ENCODE data around the gene CSNK1E. TPM values are rescaled to one million over a fixed set of nuclear protein-coding genes. Genes with fewer than 3 reads are reported as not detected.

The CSNK1E gene
- total and polyA plus RNA-seq, 9 of the 15 experiments (the other 6 are each of a cell fraction or from before 2014, with no cell fraction given): 2.7 to 70.0 (median 41.3) TPM

- Histone ChIP-seq H3K9me1 (ENCODE audit: control insufficient read depth, insufficient read depth, low read length) (no peaks in the 10 kb centered on the region), H3K9ac (ENCODE audit: insufficient read depth in 1 of 2, low read depth in 2 of 2, low read length in 2 of 2) (no peak overlapping the region), H2AFZ (ENCODE audit: low read depth, low read length) (no peak overlapping the region), H3K4me1 (replicated peaks in 1 of 2; ENCODE audit: control insufficient read depth in 2 of 2, insufficient read depth in 2 of 2, low read length in 2 of 2) (peaks cover 0 to 3% of the 10 kb centered on the region in 2 experiments; a peak in 2 of 5 replicates), H3K79me2 (ENCODE audit: control insufficient read depth, insufficient read depth, low read length) (peaks cover 2% of the 10 kb centered on the region; the same call in 1 of the 3 replicates), H3K4me3 (no peak overlapping the region), H3K4me2 (ENCODE audit: insufficient read depth, low read length) (no peak overlapping the region), H3K27ac (ENCODE audit: extremely low read depth, low read depth, low read length) (no peak overlapping the region), H4K20me1 (replicated peaks; ENCODE audit: control insufficient read depth, insufficient read depth, low read length) (no peaks in the 10 kb centered on the region), H3K27me3 (ENCODE audit: control insufficient read depth in 2 of 2, insufficient read depth in 2 of 2, low read length in 2 of 2) (no peaks in the 10 kb centered on the region), H3K36me3 (ENCODE audit: control insufficient read depth, insufficient read depth, low read length) (peaks cover 80% of the 10 kb centered on the region; the same call in 2 of the 3 replicates), H3K9me3 (replicated peaks; ENCODE audit: control insufficient read depth, insufficient read depth, low read depth, low read length) (no peaks in the 10 kb centered on the region)
- WGBS (ENCODE audit: insufficient coverage, low coverage, missing lambda C conversion rate): 87% methylated on average over 18 of the region's 25 CpGs
- ChIA-PET POLR2A (interaction anchor here (0.6 to 1.4 kb wide), 3 partner anchors 12 to 170 kb away, joined by 3 to 5 read pairs (median 4); partner anchors contain the start of gene KDELR3), CTCF (ENCODE audit: low intra/inter-chr PET ratio) (interaction anchor here (0.6 kb wide), 1 partner anchor 224 kb away, joined by 3 read pairs; no protein-coding TSS in a partner anchor)
- BruUV-seq (replicated peaks): no TSS peak
- in situ Hi-C loops (cut with MboI) (no loop called here), intact Hi-C loops (cut with micrococcal nuclease) (no loop called here)
- ATAC-seq: peak; percentile 78
- peak in 2 of 4 experiments; percentile 21 to 38 for DNase-seq (ENCODE audit: extremely low read depth in 1 of 4, low spot score in 3 of 4)
- no peak for FAIRE-seq
- TF ChIP-seq CTCF (IDR thresholded peaks at IDR 0.05 in 2 of 3, conservative IDR thresholded peaks at IDR 0.05 in 1 of 3; ENCODE audit: insufficient read depth in 2 of 3, low read depth in 1 of 3, low read length in 3 of 3): peak; percentile 52 to 56 (median 54)
- 0 out of 2 replicates have a peak, but pooled peaks have one; percentile 21 for TF ChIP-seq REST (IDR thresholded peaks at IDR 0.05; ENCODE audit: borderline replicate concordance)
- no peak for TF ChIP-seq REST (CRISPR knock-in tag; IDR thresholded peaks at IDR 0.05; ENCODE audit: low read depth)
- TF ChIP-seq ZBTB33 (CRISPR knock-in tag; IDR thresholded peaks at IDR 0.05): peak; percentile 40; the same call in 1 of the 2 replicates
- TF ChIP-seq, protein P1, sequence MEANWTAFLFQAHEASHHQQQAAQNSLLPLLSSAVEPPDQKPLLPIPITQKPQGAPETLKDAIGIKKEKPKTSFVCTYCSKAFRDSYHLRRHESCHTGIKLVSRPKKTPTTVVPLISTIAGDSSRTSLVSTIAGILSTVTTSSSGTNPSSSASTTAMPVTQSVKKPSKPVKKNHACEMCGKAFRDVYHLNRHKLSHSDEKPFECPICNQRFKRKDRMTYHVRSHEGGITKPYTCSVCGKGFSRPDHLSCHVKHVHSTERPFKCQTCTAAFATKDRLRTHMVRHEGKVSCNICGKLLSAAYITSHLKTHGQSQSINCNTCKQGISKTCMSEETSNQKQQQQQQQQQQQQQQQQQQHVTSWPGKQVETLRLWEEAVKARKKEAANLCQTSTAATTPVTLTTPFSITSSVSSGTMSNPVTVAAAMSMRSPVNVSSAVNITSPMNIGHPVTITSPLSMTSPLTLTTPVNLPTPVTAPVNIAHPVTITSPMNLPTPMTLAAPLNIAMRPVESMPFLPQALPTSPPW (CRISPR knock-in tag; IDR thresholded peaks at IDR 0.05): no peak
Observed at GRCh38 chr22:38298312-38299005, 18.8 kb downstream of the CSNK1E start.
